BJ (cell line): ENCODE results near the gene STOM. TPM values are rescaled to one million over a fixed set of nuclear protein-coding genes. Genes with fewer than 3 reads are reported as not detected.

Source experiments
- CTCF ChIA-PET: fragments of 350-600 bp; formaldehyde crosslinking; extraction: SDS; loops from one replicate; lab custom pipeline; 2021; ENCODE audit warnings: antibody characterized with exemption, inconsistent platforms; lab: Yijun Ruan, JAX
- POLR2A ChIA-PET: fragments of 300-600 bp; sonication (Branson Sonifier 250); formaldehyde crosslinking; extraction: SDS; loops from one replicate; lab custom pipeline; 2021; ENCODE audit warnings: antibody characterized with exemption; lab: Charles Lee
- DNase-seq: peaks from one replicate; pipeline ENCODE4 v3.0.0-alpha.2; 2011; ENCODE audit warnings: low read depth
- H3K27me3 ChIP-seq: 2 replicates; pipeline ENCODE4 v1.6.0; 2011; ENCODE audit warnings: low read length; ENCODE audit not compliant: control insufficient read depth, insufficient read depth
- H3K36me3 ChIP-seq: 2 replicates; pipeline ENCODE4 v1.5.1; 2011; ENCODE audit warnings: low read length; ENCODE audit not compliant: control insufficient read depth, insufficient read depth
- H3K4me3 ChIP-seq: 2 replicates; pipeline ENCODE4 v1.5.1; 2011; ENCODE audit warnings: low read depth, mild to moderate bottlenecking, control low read depth, low read length
- CTCF ChIP-seq: IDR thresholded peaks from 2 replicates; pipeline ENCODE4 v1.5.1; 2011; ENCODE audit warnings: low read depth, mild to moderate bottlenecking, control low read depth, inconsistent platforms, low read length, moderate library complexity; ENCODE audit not compliant: insufficient read depth
- polyA plus RNA-seq: library from polyadenylated mRNA; depleted of rRNA; stranded (reverse); fragments of >200 nt; gene quantifications from 2 replicates; pipeline ENCODE4 v1.2.3, GENCODE V29; 2011

STOM gene
- polyA plus RNA-seq, 1 experiment: 223 TPM

GRCh38 chr9:121296213-121297127, 73.6 kb downstream of the STOM start:
- ChIA-PET CTCF (interaction anchor here (1.2 to 1.6 kb wide), 2 partner anchors 8 to 23 kb away, joined by 4 to 6 read pairs; no protein-coding TSS in a partner anchor), POLR2A (no interaction called here)
- no peak for DNase-seq
- TF ChIP-seq CTCF: no peak
- peaks cover 23% of the 10 kb centered on the region for H3K36me3 ChIP-seq
- no peaks in the 10 kb centered on the region for H3K27me3 ChIP-seq
- no peak overlapping the region for H3K4me3 ChIP-seq

GRCh38 chr9:121295662-121296191, 74.3 kb downstream of the STOM start:
- H3K36me3 ChIP-seq: peaks cover 23% of the 10 kb centered on the region

GRCh38 chr9:121294866-121295661, 75.0 kb downstream of the STOM start:
- no peak overlapping the region for H3K4me3 ChIP-seq
- no peak for DNase-seq
- ChIA-PET CTCF (interaction anchor here (1.1 to 2.4 kb wide), 3 partner anchors 14 to 82 kb away, joined by 3 to 10 read pairs (median 4); no protein-coding TSS in a partner anchor), POLR2A (no interaction called here)
- peaks cover 23% of the 10 kb centered on the region for H3K36me3 ChIP-seq
- TF ChIP-seq CTCF: no peak
- no peaks in the 10 kb centered on the region for H3K27me3 ChIP-seq

More at GRCh38 chr9:121295662-121296191, 74.3 kb downstream of the STOM start:
- H3K27me3 ChIP-seq: no peaks in the 10 kb centered on the region
- CTCF ChIA-PET: interaction anchor here (1.1 kb wide), 1 partner anchor 14 kb away, joined by 3 read pairs; no protein-coding TSS in a partner anchor
- no peak for TF ChIP-seq CTCF
- no peak for DNase-seq
- no peak overlapping the region for H3K4me3 ChIP-seq
- POLR2A ChIA-PET: no interaction called here

- POLR2A ChIA-PET: interaction anchor here (0.7 kb wide), 1 partner anchor 24 kb away, joined by 3 read pairs; no protein-coding TSS in a partner anchor
- TF ChIP-seq CTCF: no peak
- no peaks in the 10 kb centered on the region for H3K27me3 ChIP-seq
- no peak overlapping the region for H3K4me3 ChIP-seq
- DNase-seq: no peak
- peaks cover 23% of the 10 kb centered on the region for H3K36me3 ChIP-seq
- CTCF ChIA-PET: interaction anchor here (0.9 to 2.4 kb wide), 3 partner anchors 16 to 81 kb away, joined by 3 to 10 read pairs (median 4); no protein-coding TSS in a partner anchor
Measured at GRCh38 chr9:121294151-121294743, 75.8 kb downstream of the STOM start.
